ENCODE results near the gene POU3F2. TPM values are rescaled to one million over a fixed set of nuclear protein-coding genes. Genes with fewer than 3 reads are reported as not detected.

POU3F2 gene
- total and polyA plus RNA-seq, 12 donors: not detected

DNA sequence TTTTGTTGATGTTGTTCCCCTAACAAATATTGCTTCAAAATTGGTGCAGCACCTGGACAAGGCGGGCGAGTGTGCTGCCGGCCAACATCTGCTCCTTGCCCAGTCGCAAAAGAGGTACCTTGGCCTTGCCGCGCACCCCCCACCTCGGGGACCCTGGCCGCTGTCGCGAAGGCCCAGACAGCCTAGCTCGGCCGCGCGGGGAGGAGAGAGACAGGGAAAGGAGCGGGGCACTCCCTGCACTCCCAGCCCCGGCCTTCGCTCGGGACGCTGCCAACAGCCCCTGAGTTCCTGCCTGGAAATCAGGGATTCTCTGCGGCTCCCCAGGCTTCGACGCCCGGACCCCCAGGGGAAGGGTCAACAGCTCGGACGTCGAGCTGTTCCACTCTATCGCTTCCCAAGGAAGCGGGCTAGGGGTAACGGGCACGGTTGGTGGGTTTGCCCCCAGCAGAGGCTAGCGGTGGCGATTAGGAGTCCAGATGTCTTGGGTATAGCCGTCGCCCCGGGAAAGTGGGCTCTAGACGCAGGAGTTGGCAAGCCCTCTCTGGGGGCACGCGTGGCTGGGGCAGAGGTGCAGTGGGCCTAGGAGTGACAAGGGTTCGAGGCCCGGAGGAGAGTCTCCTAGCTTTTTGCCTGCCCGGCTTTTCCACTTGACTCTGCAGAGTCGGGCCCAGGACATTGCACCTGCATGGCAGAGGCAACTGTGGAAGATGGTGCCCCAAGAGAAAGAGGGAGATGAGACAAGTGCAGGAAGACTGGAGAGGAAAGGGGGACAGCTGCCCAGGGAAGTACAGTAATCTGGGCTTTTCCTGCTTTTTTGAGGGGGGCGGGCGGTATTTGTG lies 8.2 kb downstream of the POU3F2 start:
- H3K4me3 ChIP-seq: no peak overlapping the region
- H3K36me3 ChIP-seq: no peaks in the 10 kb centered on the region
- TF ChIP-seq, protein P1, sequence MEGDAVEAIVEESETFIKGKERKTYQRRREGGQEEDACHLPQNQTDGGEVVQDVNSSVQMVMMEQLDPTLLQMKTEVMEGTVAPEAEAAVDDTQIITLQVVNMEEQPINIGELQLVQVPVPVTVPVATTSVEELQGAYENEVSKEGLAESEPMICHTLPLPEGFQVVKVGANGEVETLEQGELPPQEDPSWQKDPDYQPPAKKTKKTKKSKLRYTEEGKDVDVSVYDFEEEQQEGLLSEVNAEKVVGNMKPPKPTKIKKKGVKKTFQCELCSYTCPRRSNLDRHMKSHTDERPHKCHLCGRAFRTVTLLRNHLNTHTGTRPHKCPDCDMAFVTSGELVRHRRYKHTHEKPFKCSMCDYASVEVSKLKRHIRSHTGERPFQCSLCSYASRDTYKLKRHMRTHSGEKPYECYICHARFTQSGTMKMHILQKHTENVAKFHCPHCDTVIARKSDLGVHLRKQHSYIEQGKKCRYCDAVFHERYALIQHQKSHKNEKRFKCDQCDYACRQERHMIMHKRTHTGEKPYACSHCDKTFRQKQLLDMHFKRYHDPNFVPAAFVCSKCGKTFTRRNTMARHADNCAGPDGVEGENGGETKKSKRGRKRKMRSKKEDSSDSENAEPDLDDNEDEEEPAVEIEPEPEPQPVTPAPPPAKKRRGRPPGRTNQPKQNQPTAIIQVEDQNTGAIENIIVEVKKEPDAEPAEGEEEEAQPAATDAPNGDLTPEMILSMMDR (IDR thresholded peaks at IDR 0.05): no peak
- H3K27me3 ChIP-seq: peaks cover 41 to 100% (median 100%) of the 10 kb centered on the region in 7 donors
- intact Hi-C loops (cut with DNase I): loop anchor here in 6 of 10 donors (5.0 to 10.0 kb wide), 4 partner anchors 282 to 1658 kb away; no protein-coding TSS in a partner anchor
- DNase-seq (no peak), ATAC-seq (no peak)
- no peaks in the 10 kb centered on the region for H3K9me3 ChIP-seq
- 5 to 9% methylated on average over 44 of the region's 44 CpGs for WGBS, 2 donors
- peaks cover 4 to 31% (median 25%) of the 10 kb centered on the region in 9 donors for H3K4me1 ChIP-seq
- H3K27ac ChIP-seq: no peak overlapping the region

DNA sequence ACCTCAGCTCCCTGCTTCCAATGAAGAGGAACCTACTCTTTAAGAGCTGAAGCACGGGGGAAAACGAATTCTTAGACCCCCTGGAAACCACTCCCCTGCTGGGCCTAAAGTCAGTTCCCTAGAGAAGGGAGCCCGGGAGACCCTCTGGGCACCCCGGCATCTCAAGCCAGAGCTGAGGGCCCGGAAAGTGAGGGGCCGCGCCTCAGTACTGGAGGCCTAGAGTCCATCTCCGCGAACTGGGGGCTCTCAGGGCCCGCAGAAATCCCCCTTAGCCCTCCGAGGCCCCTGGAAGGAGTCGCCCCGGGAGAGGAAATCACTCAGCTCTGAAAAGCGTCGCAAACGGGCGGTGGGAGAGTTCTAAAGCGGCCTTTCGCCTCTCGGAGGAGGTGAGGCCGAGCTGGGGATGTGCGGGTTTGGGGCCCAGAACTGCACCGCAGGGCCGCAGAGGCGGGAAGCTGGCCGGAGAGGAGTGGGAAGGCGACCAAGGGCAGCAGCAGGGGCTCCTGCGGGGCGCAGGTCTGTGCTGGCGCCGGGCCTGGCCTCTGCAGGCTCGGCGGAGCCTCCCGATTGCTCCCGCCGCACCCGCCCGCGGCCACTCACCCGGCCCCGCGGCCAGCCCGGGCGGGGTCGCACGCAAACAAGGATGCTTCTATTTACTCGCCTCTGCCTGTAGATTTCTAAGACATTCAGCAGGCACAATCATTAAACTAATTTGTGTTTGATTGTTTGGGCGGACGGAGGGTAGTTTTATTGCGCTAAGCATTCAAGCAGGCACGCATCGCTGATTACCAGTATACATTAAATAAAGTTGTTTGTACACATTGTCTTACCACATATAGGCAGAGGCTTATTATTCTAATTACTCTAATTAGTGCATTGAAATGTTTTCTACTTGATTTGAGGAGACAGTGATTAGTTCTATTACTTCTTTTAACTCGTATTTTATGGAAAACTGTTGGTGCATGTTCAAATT lies 9.2 kb downstream of the POU3F2 start:
- Histone ChIP-seq H3K27me3 (peaks cover 35 to 100% (median 100%) of the 10 kb centered on the region in 7 donors), H3K9me3 (no peaks in the 10 kb centered on the region), H3K27ac (no peak overlapping the region), H3K4me3 (no peak overlapping the region), H3K36me3 (no peaks in the 10 kb centered on the region), H3K4me1 (peaks cover 4 to 41% (median 34%) of the 10 kb centered on the region in 9 donors)
- 8% methylated on average over 53 of the region's 53 CpGs for WGBS, 2 donors
- DNase-seq (no peak), ATAC-seq (no peak)
- intact Hi-C loops (cut with DNase I): loop anchor here in 6 of 10 donors (5.0 to 10.0 kb wide), 4 partner anchors 281 to 1659 kb away; no protein-coding TSS in a partner anchor
- TF ChIP-seq, protein P1 (IDR thresholded peaks at IDR 0.05): no peak

DNA sequence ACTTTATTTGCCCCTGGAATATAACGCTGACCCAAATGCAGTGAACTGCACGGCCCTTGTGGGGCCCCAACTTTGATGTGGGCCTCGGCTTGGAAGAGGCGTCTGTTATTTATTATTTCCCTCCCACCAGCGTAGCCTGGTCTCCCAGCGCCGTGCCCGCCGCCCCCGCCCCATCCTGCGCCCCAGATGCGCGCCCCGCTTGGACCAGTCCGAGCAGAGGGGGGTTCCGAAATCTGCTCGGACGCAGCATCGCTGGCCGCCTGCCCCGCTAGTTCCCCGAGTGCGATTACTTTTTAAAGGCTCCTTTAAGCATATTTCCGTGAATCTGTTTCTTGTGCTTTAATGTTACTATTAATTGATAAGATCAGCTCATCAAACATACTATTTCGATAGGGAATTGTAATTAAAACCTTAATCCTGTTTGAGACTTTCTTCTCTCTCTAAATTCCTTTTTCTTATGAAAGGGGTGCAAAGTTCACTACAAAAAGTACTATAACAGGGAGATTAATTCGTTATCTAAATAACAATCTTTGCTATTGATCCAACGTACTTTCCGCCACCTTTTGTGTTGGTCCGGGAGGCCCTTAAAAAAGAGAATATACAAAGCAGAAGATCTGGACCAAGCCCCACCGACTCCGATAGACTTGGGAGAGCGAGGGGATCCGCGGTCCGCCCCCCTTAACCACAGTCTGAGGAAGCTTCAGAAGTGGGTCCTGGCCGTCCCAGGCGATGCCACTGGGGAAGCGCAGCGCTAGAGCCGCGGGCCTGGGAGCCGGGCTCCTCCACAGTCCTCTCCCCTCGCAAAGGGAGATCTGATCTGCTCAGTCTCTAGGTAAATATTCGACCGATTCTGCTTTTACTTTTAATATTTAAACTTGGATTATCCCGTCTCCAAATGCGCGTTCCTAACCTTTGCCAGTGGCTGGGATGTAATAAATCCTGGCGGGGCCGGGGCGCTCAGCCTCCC lies 10.2 kb downstream of the POU3F2 start:
- intact Hi-C loops (cut with DNase I): loop anchor here in 7 of 10 donors (5.0 to 10.0 kb wide), 5 partner anchors 273 to 1660 kb away; no protein-coding TSS in a partner anchor
- H3K27me3 ChIP-seq: peaks cover 27 to 100% (median 98%) of the 10 kb centered on the region in 7 donors
- H3K4me1 ChIP-seq: peaks cover 4 to 42% (median 34%) of the 10 kb centered on the region in 9 donors
- H3K9me3 ChIP-seq: no peaks in the 10 kb centered on the region
- peak overlapping the region in 7 of 10 donors; percentile 6 to 43 (median 30) for H3K4me3 ChIP-seq
- no peak overlapping the region for H3K27ac ChIP-seq
- TF ChIP-seq, protein P1 (IDR thresholded peaks at IDR 0.05): no peak
- DNase-seq (no peak), ATAC-seq (no peak)
- no peaks in the 10 kb centered on the region for H3K36me3 ChIP-seq
- WGBS, 2 donors: 5 to 6% methylated on average over 51 of the region's 51 CpGs
